K562 (cell line): ENCODE results near the gene HPS4. TPM values are rescaled to one million over a fixed set of nuclear protein-coding genes. Genes with fewer than 3 reads are reported as not detected.
A peak's percentile ranks its signal among the peaks of the same experiment; 100 is the strongest.

Source experiments
- AFF1 ChIP-seq, 2 experiments: fragments of 450-650 bp; IDR thresholded peaks; 2 replicates each; pipeline ENCODE4 v1.6.1; 2018; ENCODE audit warnings: mild to moderate bottlenecking in 2 of 2, low read depth in 1 of 2; ENCODE audit not compliant: partially characterized antibody in 2 of 2
- ARNT ChIP-seq, 2 experiments: fragments of 450-650 bp; IDR thresholded peaks; 2 replicates each; pipeline ENCODE4 v1.6.1; 2016; ENCODE audit warnings: mild to moderate bottlenecking in 1 of 2
- EHMT2 ChIP-seq: fragments of 450-650 bp; IDR thresholded peaks from 2 replicates; pipeline ENCODE4 v1.6.1; 2018; ENCODE audit warnings: antibody characterized with exemption
- IRF9 ChIP-seq: fragments of 450-650 bp; IDR thresholded peaks from 2 replicates; pipeline ENCODE4 v1.6.1; 2016; ENCODE audit warnings: missing biosample characterization, missing genetic modification characterization
- MIER1 ChIP-seq: fragments of 450-650 bp; IDR thresholded peaks from 2 replicates; pipeline ENCODE4 v1.6.1; 2016; ENCODE audit warnings: antibody characterized with exemption, mild to moderate bottlenecking, low read depth
- MNT ChIP-seq, 2 experiments: fragments of 450-650 bp; conservative IDR thresholded peaks; 2 replicates each; pipeline ENCODE4 v1.6.1; 2017; ENCODE audit warnings: mild to moderate bottlenecking in 2 of 2, moderate library complexity in 2 of 2
- NBN ChIP-seq: fragments of 450-650 bp; IDR thresholded peaks from 2 replicates; pipeline ENCODE4 v1.6.1; 2016; ENCODE audit warnings: low read depth, mild to moderate bottlenecking
- NFE2 ChIP-seq: IDR thresholded peaks from 2 replicates; pipeline ENCODE4 v1.6.1; 2014; ENCODE audit warnings: antibody characterized with exemption, low read depth
- NFIX ChIP-seq: fragments of 250-450 bp; sonication (Bioruptor Pico); IDR thresholded peaks from 2 replicates; pipeline ENCODE4 v1.4.0; 2020; ENCODE audit warnings: low read depth, mild to moderate bottlenecking, moderate library complexity
- PCBP2 ChIP-seq: fragments of 200-400 bp; formaldehyde crosslinking; IDR thresholded peaks from 2 replicates; pipeline ENCODE4 v1.6.1; 2018; ENCODE audit warnings: low read length, low read depth, mild to moderate bottlenecking, moderate library complexity; ENCODE audit not compliant: poor library complexity, severe bottlenecking
- PTTG1 ChIP-seq: fragments of 450-650 bp; IDR thresholded peaks from 2 replicates; pipeline ENCODE4 v1.6.1; 2016; ENCODE audit warnings: low read depth, mild to moderate bottlenecking, missing genetic modification characterization, missing compliant biosample characterization
- RAD51 ChIP-seq: fragments of 450-650 bp; IDR thresholded peaks from 2 replicates; pipeline ENCODE4 v1.7.1; 2016; ENCODE audit warnings: low read depth, mild to moderate bottlenecking, borderline replicate concordance
- SRSF7 ChIP-seq: fragments of 200-400 bp; formaldehyde crosslinking; optimal IDR thresholded peaks from 2 replicates; pipeline ENCODE3; 2017; ENCODE audit warnings: mild to moderate bottlenecking, low read depth, low read length
- ZNF121 ChIP-seq: sonication (generic); formaldehyde crosslinking; conservative IDR thresholded peaks from 2 replicates; pipeline ENCODE4 v1.8.0; 2022; ENCODE audit warnings: missing genetic modification reagents
- ZNF3 ChIP-seq: fragments of 250-450 bp; sonication (Bioruptor Pico); IDR thresholded peaks from 2 replicates; pipeline ENCODE4 v1.5.0; 2021; ENCODE audit warnings: mild to moderate bottlenecking, moderate library complexity
- ZNF507 ChIP-seq: conservative IDR thresholded peaks from 2 replicates; pipeline ENCODE4 v1.6.1; 2017; ENCODE audit warnings: missing genetic modification characterization, missing compliant biosample characterization
- ZNF764 ChIP-seq: fragments of 250-450 bp; sonication (Bioruptor Pico); IDR thresholded peaks from 2 replicates; pipeline ENCODE4 v1.4.0; 2020; ENCODE audit warnings: low read depth, mild to moderate bottlenecking, moderate library complexity
- ZNF79 ChIP-seq: fragments of 250-450 bp; sonication (Bioruptor Pico); IDR thresholded peaks from 2 replicates; pipeline ENCODE4 v1.4.0; 2020; ENCODE audit warnings: low read depth, mild to moderate bottlenecking, moderate library complexity
- polyA plus RNA-seq, 8 experiments: library from polyadenylated mRNA; depleted of rRNA in 4 of 8; stranded (reverse) in 5 of 8; unstranded in 3 of 8; fragments of >200 nt; fragmentation: Nextera tagmentation in 2 of 8; fragmentation: Illumina TruSeq in 1 of 8; extraction: Ambion mirVana in 2 of 8; extraction: Trizol in 1 of 8; gene quantifications; 2 replicates each; pipeline versions ENCODE4 v1.2.1 to v1.2.3, GENCODE V29; 2011 to 2014; ENCODE audit warnings: inconsistent platforms in 1 of 8, missing spikeins in 1 of 8
- total RNA-seq, 7 experiments: library from RNA; depleted of rRNA in 6 of 7; stranded (reverse); fragments of >200 nt in 6 of 7; fragmentation: Illumina TruSeq in 2 of 7; extraction: Trizol in 2 of 7; gene quantifications; 2 replicates each; pipeline versions ENCODE4 v1.2.1 to v1.2.3, GENCODE V29; 2011 to 2021; ENCODE audit warnings: low replicate concordance in 1 of 7
- TF ChIP-seq, protein P1 (sequence below): sonication (generic); formaldehyde crosslinking; IDR thresholded peaks from 2 replicates; pipeline ENCODE4 v1.8.1; 2023; ENCODE audit warnings: mild to moderate bottlenecking, missing genetic modification reagents
- TF ChIP-seq, protein P2 (sequence below), 2 experiments: IDR thresholded peaks; 2 replicates each; pipeline ENCODE4 v1.6.1; 2011; ENCODE audit warnings: borderline replicate concordance in 1 of 2, control low read depth in 1 of 2, low read depth in 1 of 2, low read length in 1 of 2, mild to moderate bottlenecking in 1 of 2, mixed read lengths in 1 of 2, moderate library complexity in 1 of 2; ENCODE audit not compliant: insufficient read depth in 1 of 2, insufficient read length in 1 of 2, poor library complexity in 1 of 2, severe bottlenecking in 1 of 2; ENCODE audit errors: extremely low read depth in 1 of 2

HPS4 gene
- total and polyA plus RNA-seq, 9 of the 15 experiments (the other 6 are each of a cell fraction or from before 2014, with no cell fraction given), result 12.8 to 29.2 (median 25.3) TPM

GRCh38 chr22:26484360-26484706 lies 750 bp upstream of the HPS4 start (continued):
- TF ChIP-seq IRF9 (no peak), PCBP2 (no peak), ZNF3 (CRISPR knock-in tag) (no peak), RAD51 (peak; percentile 86), NFE2 (no peak), AFF1 (IDR thresholded peaks at IDR 0.05; ENCODE audit: low read depth in 1 of 2, partially characterized antibody in 2 of 2) (no peak), MNT (conservative IDR thresholded peaks at IDR 0.05) (peak; percentile 53 to 73), EHMT2 (no peak), MIER1 (0 out of 2 replicates have a peak, but pooled peaks have one; percentile 6), ZNF121 (CRISPR knock-in tag) (no peak), ZNF79 (CRISPR knock-in tag) (no peak), NFIX (CRISPR knock-in tag) (no peak), SRSF7 (no peak), ARNT (IDR thresholded peaks at IDR 0.05) (0 out of 4 replicates have a peak, but pooled peaks of 1 of the 2 experiments have one; percentile 0), ZNF764 (CRISPR knock-in tag) (no peak), PTTG1 (tag) (no peak), NBN (0 out of 2 replicates have a peak, but pooled peaks have one; percentile 15), ZNF507 (tag) (no peak)
- TF ChIP-seq, protein P1, sequence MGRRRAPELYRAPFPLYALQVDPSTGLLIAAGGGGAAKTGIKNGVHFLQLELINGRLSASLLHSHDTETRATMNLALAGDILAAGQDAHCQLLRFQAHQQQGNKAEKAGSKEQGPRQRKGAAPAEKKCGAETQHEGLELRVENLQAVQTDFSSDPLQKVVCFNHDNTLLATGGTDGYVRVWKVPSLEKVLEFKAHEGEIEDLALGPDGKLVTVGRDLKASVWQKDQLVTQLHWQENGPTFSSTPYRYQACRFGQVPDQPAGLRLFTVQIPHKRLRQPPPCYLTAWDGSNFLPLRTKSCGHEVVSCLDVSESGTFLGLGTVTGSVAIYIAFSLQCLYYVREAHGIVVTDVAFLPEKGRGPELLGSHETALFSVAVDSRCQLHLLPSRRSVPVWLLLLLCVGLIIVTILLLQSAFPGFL (CRISPR knock-in tag), result no peak
- TF ChIP-seq, protein P2, sequence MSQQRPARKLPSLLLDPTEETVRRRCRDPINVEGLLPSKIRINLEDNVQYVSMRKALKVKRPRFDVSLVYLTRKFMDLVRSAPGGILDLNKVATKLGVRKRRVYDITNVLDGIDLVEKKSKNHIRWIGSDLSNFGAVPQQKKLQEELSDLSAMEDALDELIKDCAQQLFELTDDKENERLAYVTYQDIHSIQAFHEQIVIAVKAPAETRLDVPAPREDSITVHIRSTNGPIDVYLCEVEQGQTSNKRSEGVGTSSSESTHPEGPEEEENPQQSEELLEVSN (IDR thresholded peaks at IDR 0.05; ENCODE audit: borderline replicate concordance in 1 of 2, extremely low read depth in 1 of 2, insufficient read depth in 1 of 2, insufficient read length in 1 of 2, low read depth in 1 of 2, low read length in 1 of 2, poor library complexity in 1 of 2, severe bottlenecking in 1 of 2), result no peak
